Large intestine (tissue), 3 donors: ENCODE results near the gene IGSF9B. TPM values are rescaled to one million over a fixed set of nuclear protein-coding genes. Genes with fewer than 3 reads are reported as not detected.

Source experiments
- DNase-seq, 2 donors: peaks; one replicate each; pipeline versions ENCODE4 v3.0.0 to v3.0.0-alpha.2; 2013
- H3K27ac ChIP-seq: one replicate; pipeline ENCODE4 v1.5.1; 2013; ENCODE audit warnings: low read length
- H3K27me3 ChIP-seq: 2 replicates; pipeline ENCODE4 v1.6.1; 2013; ENCODE audit warnings: low read length; ENCODE audit not compliant: control insufficient read depth, insufficient read depth
- H3K36me3 ChIP-seq: 2 replicates; pipeline ENCODE4 v1.6.1; 2013; ENCODE audit warnings: low read length; ENCODE audit not compliant: control insufficient read depth, insufficient read depth
- H3K4me1 ChIP-seq: one replicate; pipeline ENCODE4 v1.6.1; 2013; ENCODE audit warnings: low read length; ENCODE audit not compliant: control insufficient read depth, insufficient read depth
- H3K4me3 ChIP-seq: one replicate; pipeline ENCODE4 v1.5.1; 2013; ENCODE audit warnings: low read length
- H3K9me3 ChIP-seq: one replicate; pipeline ENCODE4 v1.6.1; 2013; ENCODE audit warnings: mild to moderate bottlenecking, low read depth, low read length, moderate library complexity; ENCODE audit not compliant: control insufficient read depth
- WGBS: methylation state at CpG from one replicate; pipeline ENCODE4 v1.1.5; 2013; ENCODE audit warnings: low lambda C conversion rate; ENCODE audit not compliant: insufficient coverage; 5-methylcytosine and 5-hydroxymethylcytosine counted together
- polyA plus RNA-seq: library from polyadenylated mRNA; unstranded; fragments of 120-200 nt; gene quantifications from one replicate; pipeline ENCODE4 v1.2.1, GENCODE V29; 2013

IGSF9B gene
- polyA plus RNA-seq, 1 donor = 9.0 TPM

DNA sequence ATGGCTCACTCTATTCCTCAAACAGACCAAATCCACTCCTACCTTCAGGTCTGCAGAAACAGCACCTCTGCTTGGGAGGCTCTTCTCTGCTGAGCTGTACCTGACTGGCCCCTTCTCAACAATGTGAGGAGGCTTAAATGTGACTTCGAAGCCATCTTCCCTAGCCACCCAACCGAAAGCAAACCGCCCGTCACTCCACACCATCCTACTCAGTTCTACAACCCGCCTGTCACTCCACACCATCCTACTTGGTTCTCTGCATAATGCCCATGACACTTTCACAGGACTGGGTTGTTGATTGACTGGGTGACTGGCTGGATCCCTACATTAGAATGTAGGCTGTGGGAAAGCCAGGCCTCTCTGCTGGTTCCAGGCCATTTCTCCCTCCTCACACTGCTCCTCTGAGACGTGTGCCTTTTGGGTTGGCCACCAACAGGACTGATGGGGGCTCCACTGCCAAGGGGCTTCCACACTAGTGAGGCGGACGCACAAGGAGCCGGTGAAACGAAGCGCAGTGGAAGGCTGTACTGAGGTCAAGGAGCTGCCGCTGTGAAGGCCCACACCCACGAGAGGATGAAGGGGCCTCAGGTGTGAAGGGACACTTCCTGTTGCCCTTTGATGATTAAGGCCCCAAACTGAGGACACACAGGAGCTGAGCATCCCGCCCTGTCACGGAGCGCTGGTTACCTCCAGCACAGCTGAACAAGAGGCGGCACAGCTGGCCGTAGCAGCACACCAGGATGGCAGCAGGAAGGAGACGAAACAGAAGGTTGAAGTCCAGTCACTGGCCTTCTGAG lies 64.0 kb downstream of the IGSF9B start:
- Histone ChIP-seq H3K27me3 (peaks cover 2% of the 10 kb centered on the region), H3K27ac (no peak overlapping the region), H3K4me1 (no peaks in the 10 kb centered on the region), H3K9me3 (no peaks in the 10 kb centered on the region), H3K36me3 (no peaks in the 10 kb centered on the region), H3K4me3 (no peak overlapping the region)
- no CpG with 5 or more reads among the region's 19 CpGs for WGBS
- no peak for DNase-seq

DNA sequence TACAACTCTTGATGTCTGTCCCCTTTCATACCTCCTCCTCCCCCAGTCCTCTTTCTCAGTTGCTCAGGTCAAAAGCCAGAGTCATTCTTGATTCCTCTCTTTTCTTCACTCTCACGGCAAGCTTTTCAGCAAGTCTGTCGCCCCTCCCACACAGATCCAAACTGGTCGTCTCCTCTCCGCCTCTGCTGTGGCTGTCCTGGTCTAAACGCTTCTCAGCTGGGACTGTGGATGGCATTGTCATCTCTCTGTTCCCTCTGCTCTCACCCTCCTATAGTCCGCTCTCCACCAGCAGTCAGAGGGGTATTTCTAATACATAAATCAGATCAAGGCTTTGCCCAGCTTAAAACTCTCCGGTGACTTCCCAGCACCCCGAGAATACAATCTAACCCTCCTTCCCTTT lies 64.6 kb downstream of the IGSF9B start:
- Histone ChIP-seq H3K27me3 (peaks cover 2% of the 10 kb centered on the region), H3K36me3 (no peaks in the 10 kb centered on the region), H3K27ac (no peak overlapping the region), H3K9me3 (no peaks in the 10 kb centered on the region), H3K4me3 (no peak overlapping the region), H3K4me1 (no peaks in the 10 kb centered on the region)
- no CpG with 5 or more reads among the region's 8 CpGs for WGBS
- DNase-seq = no peak

- Histone ChIP-seq H3K36me3 (no peaks in the 10 kb centered on the region), H3K9me3 (no peaks in the 10 kb centered on the region), H3K27me3 (peaks cover 2% of the 10 kb centered on the region), H3K27ac (no peak overlapping the region), H3K4me1 (no peaks in the 10 kb centered on the region), H3K4me3 (no peak overlapping the region)
- WGBS = no CpG with 5 or more reads among the region's 3 CpGs
- no peak for DNase-seq
Observed at GRCh38 chr11:133889893-133890292, 66.9 kb downstream of the IGSF9B start.

GRCh38 chr11:133889188-133889587 lies 67.6 kb downstream of the IGSF9B start:
- Histone ChIP-seq H3K27ac (no peak overlapping the region), H3K36me3 (no peaks in the 10 kb centered on the region), H3K4me3 (no peak overlapping the region), H3K9me3 (no peaks in the 10 kb centered on the region), H3K4me1 (no peaks in the 10 kb centered on the region), H3K27me3 (peaks cover 2% of the 10 kb centered on the region)
- DNase-seq = no peak
- 100% methylated on average over 1 of the region's 5 CpGs for WGBS

DNA sequence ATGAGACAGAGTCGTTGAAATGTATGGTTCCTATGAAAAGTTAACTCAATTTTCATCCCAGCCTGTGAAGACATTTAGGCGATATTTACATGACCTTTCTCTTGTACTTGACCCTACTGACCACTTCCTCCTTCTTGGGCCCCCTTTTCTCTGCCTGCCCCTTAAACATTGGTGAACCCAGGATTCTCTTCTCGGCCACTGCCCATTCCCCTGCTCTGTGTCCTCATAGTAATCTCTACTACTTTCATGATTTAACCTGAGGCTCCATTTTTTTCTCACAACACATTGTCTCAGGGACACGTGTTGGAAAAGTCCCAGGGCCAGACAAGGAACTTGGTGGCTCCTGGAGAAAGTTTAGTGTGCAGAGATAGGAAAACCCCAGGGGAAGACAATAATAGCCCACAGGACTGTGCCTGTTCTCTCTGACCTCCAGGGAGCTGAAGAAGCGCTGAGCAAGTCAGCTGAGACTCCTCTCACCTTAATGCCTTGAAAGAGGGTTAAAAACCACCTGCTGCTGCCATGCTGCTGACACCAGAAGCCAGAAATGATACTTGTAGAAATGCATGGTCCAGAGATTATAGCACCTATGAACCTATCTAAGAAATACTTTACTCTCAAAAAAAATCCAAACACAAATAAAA lies 69.0 kb downstream of the IGSF9B start:
- DNase-seq = no peak
- WGBS = 100% methylated on average over 1 of the region's 5 CpGs

GRCh38 chr11:133886029-133886428 lies 70.7 kb downstream of the IGSF9B start:
- Histone ChIP-seq H3K27ac (no peak overlapping the region), H3K4me1 (no peaks in the 10 kb centered on the region), H3K4me3 (no peak overlapping the region), H3K9me3 (no peaks in the 10 kb centered on the region), H3K36me3 (no peaks in the 10 kb centered on the region), H3K27me3 (peaks cover 2% of the 10 kb centered on the region)
- no CpG with 5 or more reads among the region's 3 CpGs for WGBS
- no peak for DNase-seq

More for the DNA sequence above, 69.0 kb downstream of the IGSF9B start:
- Histone ChIP-seq H3K4me1 (no peaks in the 10 kb centered on the region), H3K27ac (no peak overlapping the region), H3K36me3 (no peaks in the 10 kb centered on the region), H3K4me3 (no peak overlapping the region), H3K9me3 (no peaks in the 10 kb centered on the region), H3K27me3 (peaks cover 2% of the 10 kb centered on the region)

DNA sequence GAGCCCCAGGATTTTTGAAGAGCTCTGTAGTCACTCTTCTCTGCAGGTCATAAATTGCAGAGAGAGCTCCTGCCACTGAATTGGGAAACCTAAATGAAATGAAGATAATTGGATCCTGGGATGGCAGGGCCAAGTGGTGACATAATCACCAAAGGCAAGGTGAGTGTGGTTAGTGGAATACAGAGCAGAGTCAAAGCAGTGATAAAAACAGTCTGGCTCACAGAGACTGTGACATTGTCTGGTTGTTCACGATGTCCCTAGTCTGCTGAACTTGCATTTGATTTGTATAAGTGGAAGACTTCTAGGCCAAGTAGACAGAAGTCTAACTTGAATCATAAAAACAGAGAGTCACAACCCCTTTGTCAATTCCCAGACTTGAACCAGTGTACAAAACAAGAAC lies 84.6 kb downstream of the IGSF9B start:
- H3K36me3 ChIP-seq = no peaks in the 10 kb centered on the region
- H3K27me3 ChIP-seq = no peaks in the 10 kb centered on the region
- WGBS = no CpG with 5 or more reads among the region's 1 CpG
- no peak overlapping the region for H3K4me3 ChIP-seq
- H3K4me1 ChIP-seq = no peaks in the 10 kb centered on the region
- no peak overlapping the region for H3K27ac ChIP-seq
- H3K9me3 ChIP-seq = no peaks in the 10 kb centered on the region
- DNase-seq = no peak

- Histone ChIP-seq H3K27ac (no peak overlapping the region), H3K27me3 (no peaks in the 10 kb centered on the region), H3K4me3 (no peak overlapping the region), H3K36me3 (no peaks in the 10 kb centered on the region), H3K4me1 (no peaks in the 10 kb centered on the region), H3K9me3 (peaks cover 3% of the 10 kb centered on the region)
- DNase-seq = no peak
Observed at GRCh38 chr11:133867456-133867855, 89.3 kb downstream of the IGSF9B start.

DNA sequence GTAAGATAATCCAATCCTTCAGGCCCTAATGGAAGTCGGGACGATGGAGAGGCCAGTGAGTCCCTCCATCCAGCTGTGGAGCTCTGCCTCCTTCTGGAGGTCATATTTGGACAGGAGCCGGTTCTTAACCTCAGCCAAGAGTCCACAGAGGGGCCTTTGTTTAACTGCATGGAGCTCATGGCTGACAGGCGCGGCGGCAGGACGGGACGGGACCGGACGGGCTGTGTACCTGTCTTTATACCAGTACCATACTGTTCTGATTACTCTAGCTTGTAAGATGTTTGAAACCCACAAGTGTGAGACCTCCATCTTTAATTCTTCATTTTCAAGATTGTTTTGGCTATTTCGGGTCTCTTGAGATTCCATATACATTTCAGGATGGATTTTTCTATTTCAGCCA lies 91.3 kb downstream of the IGSF9B start:
- no peaks in the 10 kb centered on the region for H3K4me1 ChIP-seq
- H3K27me3 ChIP-seq = no peaks in the 10 kb centered on the region
- H3K4me3 ChIP-seq = no peak overlapping the region
- DNase-seq = no peak
- 100% methylated on average over 1 of the region's 11 CpGs for WGBS
- peaks cover 3% of the 10 kb centered on the region for H3K9me3 ChIP-seq
- H3K27ac ChIP-seq = no peak overlapping the region
- no peaks in the 10 kb centered on the region for H3K36me3 ChIP-seq

DNA sequence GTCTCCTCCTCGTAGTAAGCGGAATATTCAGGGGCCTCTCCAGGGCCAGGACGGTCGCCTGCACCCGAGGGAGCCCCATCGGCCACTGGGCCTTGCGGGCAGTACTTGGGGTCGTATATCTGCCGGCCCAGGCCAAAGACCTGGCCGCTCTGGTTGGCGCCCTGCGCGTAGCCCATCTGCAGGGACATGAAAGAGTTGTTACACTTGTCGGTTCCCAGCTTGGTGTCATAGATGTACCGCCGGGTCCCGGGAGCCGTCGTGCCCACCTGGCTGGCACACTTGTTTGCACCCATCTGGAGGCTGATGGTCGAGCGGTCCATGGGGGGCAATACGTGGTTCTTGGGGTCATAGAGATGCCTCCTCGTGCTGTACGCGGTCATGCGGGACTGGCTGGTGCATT lies 92.0 kb downstream of the IGSF9B start:
- no CpG with 5 or more reads among the region's 26 CpGs for WGBS
- Histone ChIP-seq H3K36me3 (no peaks in the 10 kb centered on the region), H3K27ac (no peak overlapping the region), H3K4me3 (no peak overlapping the region), H3K4me1 (no peaks in the 10 kb centered on the region), H3K9me3 (peaks cover 3% of the 10 kb centered on the region), H3K27me3 (peaks cover under 1% of the 10 kb centered on the region)
- no peak for DNase-seq

GRCh38 chr11:133860151-133860550 lies 96.6 kb downstream of the IGSF9B start:
- peaks cover 2% of the 10 kb centered on the region for H3K27me3 ChIP-seq
- H3K4me3 ChIP-seq = no peak overlapping the region
- H3K36me3 ChIP-seq = no peaks in the 10 kb centered on the region
- H3K4me1 ChIP-seq = no peaks in the 10 kb centered on the region
- no peak for DNase-seq
- 93% methylated on average over 3 of the region's 6 CpGs for WGBS
- H3K27ac ChIP-seq = no peak overlapping the region
- peaks cover 3% of the 10 kb centered on the region for H3K9me3 ChIP-seq
